OCI-LY3 (cell line): Measurements from ENCODE around the gene CHRNB1.

Experiments
- H2AFZ ChIP-seq: fragments of 200-600, 300-600 bp; shearing (Covaris generic); 2 replicates; pipeline ENCODE4 v1.6.0; 2014; ENCODE audit warnings: antibody characterized with exemption, low read depth, low read length
- H3K27ac ChIP-seq: fragments of 200-600, 300-600 bp; sonication (generic); 2 replicates; pipeline ENCODE4 v1.5.1; 2014; ENCODE audit warnings: mild to moderate bottlenecking, low read length, moderate library complexity, mixed read lengths
- H3K27me3 ChIP-seq: fragments of 200-600, 300-600 bp; sonication (generic); 2 replicates; pipeline ENCODE4 v1.6.1; 2014; ENCODE audit warnings: low read depth, low read length, mixed read lengths
- H3K36me3 ChIP-seq: fragments of 200-600, 300-600 bp; sonication (generic); replicated peaks from 2 replicates; pipeline ENCODE3; 2014; ENCODE audit warnings: low read depth, low read length, mixed read lengths
- H3K4me1 ChIP-seq: fragments of 300-600, 200-600 bp; sonication (generic); 2 replicates; pipeline ENCODE4 v1.6.1; 2014; ENCODE audit warnings: low read length, mixed read lengths
- H3K4me2 ChIP-seq: fragments of 200-600, 300-600 bp; sonication (generic); 2 replicates; pipeline ENCODE4 v1.6.1; 2014; ENCODE audit warnings: low read length, mixed read lengths
- H3K4me3 ChIP-seq: fragments of 300-600, 200-600 bp; sonication (generic); 2 replicates; pipeline ENCODE4 v1.5.1; 2014; ENCODE audit warnings: antibody characterized with exemption, mild to moderate bottlenecking, low read length, moderate library complexity
- H3K79me2 ChIP-seq: fragments of 300-600, 200-600 bp; shearing (Covaris generic); 2 replicates; pipeline ENCODE4 v1.6.1; 2014; ENCODE audit warnings: mild to moderate bottlenecking, low read length, mixed read lengths
- H3K9ac ChIP-seq: fragments of 300-600, 200-600 bp; shearing (Covaris generic); 2 replicates; pipeline ENCODE4 v1.6.0; 2014; ENCODE audit warnings: mild to moderate bottlenecking, low read length, moderate library complexity
- H3K9me3 ChIP-seq: fragments of 200-600, 300-600 bp; shearing (Covaris generic); 2 replicates; pipeline ENCODE4 v1.6.1; 2014; ENCODE audit warnings: low read length, mixed read lengths; ENCODE audit not compliant: insufficient read depth
- H4K20me1 ChIP-seq: fragments of 200-600, 300-600 bp; sonication (generic); 2 replicates; pipeline ENCODE4 v1.6.1; 2016; ENCODE audit warnings: low read length, mixed read lengths; ENCODE audit not compliant: insufficient read depth
- EZH2phosphoT487 ChIP-seq: fragments of 200-600 bp; shearing (Covaris generic); IDR thresholded peaks from 2 replicates; pipeline ENCODE4 v1.6.1; 2018; ENCODE audit warnings: antibody characterized with exemption, mixed run types, low read depth
- TF ChIP-seq, protein P1 (sequence below): fragments of 200-600, 300-600 bp; sonication (generic); IDR thresholded peaks from 2 replicates; pipeline ENCODE4 v1.5.1; 2014; ENCODE audit warnings: antibody characterized with exemption, low read length, low read depth

Gene CHRNB1

DNA sequence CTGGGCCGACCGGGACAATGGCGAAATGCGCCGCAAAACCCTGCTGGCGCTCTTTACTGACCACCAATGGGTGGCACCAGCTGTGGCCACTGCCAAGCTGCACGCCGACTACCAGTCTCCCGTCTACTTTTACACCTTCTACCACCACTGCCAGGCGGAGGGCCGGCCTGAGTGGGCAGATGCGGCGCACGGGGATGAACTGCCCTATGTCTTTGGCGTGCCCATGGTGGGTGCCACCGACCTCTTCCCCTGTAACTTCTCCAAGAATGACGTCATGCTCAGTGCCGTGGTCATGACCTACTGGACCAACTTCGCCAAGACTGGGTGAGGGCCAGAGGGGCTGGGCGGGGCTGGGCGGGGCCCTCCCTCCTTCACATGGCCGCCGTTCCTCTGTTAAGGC lies 29.1 kb upstream of the CHRNB1 start:
- Histone ChIP-seq H3K9me3 (no peaks in the 10 kb centered on the region), H2AFZ (no peak overlapping the region), H3K27me3 (no peaks in the 10 kb centered on the region), H3K4me1 (no peaks in the 10 kb centered on the region), H3K36me3 (no peaks in the 10 kb centered on the region), H3K79me2 (no peaks in the 10 kb centered on the region), H4K20me1 (no peaks in the 10 kb centered on the region), H3K9ac (no peak overlapping the region), H3K4me3 (no peak overlapping the region), H3K27ac (no peak overlapping the region), H3K4me2 (no peak overlapping the region)
- TF ChIP-seq, protein P1, sequence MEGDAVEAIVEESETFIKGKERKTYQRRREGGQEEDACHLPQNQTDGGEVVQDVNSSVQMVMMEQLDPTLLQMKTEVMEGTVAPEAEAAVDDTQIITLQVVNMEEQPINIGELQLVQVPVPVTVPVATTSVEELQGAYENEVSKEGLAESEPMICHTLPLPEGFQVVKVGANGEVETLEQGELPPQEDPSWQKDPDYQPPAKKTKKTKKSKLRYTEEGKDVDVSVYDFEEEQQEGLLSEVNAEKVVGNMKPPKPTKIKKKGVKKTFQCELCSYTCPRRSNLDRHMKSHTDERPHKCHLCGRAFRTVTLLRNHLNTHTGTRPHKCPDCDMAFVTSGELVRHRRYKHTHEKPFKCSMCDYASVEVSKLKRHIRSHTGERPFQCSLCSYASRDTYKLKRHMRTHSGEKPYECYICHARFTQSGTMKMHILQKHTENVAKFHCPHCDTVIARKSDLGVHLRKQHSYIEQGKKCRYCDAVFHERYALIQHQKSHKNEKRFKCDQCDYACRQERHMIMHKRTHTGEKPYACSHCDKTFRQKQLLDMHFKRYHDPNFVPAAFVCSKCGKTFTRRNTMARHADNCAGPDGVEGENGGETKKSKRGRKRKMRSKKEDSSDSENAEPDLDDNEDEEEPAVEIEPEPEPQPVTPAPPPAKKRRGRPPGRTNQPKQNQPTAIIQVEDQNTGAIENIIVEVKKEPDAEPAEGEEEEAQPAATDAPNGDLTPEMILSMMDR: no peak
- no peak for TF ChIP-seq EZH2phosphoT487

DNA sequence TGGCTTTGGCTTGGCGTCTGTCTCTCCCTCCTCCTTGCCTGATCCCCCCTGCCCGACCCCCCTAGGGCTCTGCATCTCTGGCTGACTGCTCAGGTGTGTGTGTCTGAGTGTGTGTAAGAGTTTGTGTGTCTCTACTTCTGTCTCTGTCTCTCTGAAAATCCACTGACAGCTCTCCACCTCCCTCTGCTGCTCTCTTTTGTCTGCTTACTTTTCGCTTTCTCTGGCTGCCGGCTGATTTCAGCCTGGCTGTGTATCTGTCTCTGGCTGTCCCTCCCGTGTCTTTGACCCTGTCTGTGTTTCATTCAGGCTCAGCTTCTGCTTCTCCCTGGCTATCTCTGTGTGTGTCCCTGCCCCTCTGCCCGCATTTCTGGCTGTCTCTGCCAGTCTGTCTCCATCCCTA lies 28.5 kb upstream of the CHRNB1 start:
- Histone ChIP-seq H3K4me3 (no peak overlapping the region), H2AFZ (no peak overlapping the region), H3K27me3 (no peaks in the 10 kb centered on the region), H3K36me3 (no peaks in the 10 kb centered on the region), H3K4me2 (no peak overlapping the region), H3K9me3 (no peaks in the 10 kb centered on the region), H3K4me1 (no peaks in the 10 kb centered on the region), H4K20me1 (no peaks in the 10 kb centered on the region), H3K27ac (no peak overlapping the region), H3K79me2 (no peaks in the 10 kb centered on the region), H3K9ac (no peak overlapping the region)
- TF ChIP-seq EZH2phosphoT487: no peak
- TF ChIP-seq, protein P1: no peak

DNA sequence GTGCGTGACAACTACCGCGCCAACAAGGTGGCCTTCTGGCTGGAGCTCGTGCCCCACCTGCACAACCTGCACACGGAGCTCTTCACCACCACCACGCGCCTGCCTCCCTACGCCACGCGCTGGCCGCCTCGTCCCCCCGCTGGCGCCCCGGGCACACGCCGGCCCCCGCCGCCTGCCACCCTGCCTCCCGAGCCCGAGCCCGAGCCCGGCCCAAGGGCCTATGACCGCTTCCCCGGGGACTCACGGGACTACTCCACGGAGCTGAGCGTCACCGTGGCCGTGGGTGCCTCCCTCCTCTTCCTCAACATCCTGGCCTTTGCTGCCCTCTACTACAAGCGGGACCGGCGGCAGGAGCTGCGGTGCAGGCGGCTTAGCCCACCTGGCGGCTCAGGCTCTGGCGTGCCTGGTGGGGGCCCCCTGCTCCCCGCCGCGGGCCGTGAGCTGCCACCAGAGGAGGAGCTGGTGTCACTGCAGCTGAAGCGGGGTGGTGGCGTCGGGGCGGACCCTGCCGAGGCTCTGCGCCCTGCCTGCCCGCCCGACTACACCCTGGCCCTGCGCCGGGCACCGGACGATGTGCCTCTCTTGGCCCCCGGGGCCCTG lies 27.7 kb upstream of the CHRNB1 start:
- H3K4me2 ChIP-seq: no peak overlapping the region
- H2AFZ ChIP-seq: no peak overlapping the region
- no peaks in the 10 kb centered on the region for H3K9me3 ChIP-seq
- no peak overlapping the region for H3K27ac ChIP-seq
- TF ChIP-seq, protein P1: no peak
- no peak for TF ChIP-seq EZH2phosphoT487
- no peaks in the 10 kb centered on the region for H3K36me3 ChIP-seq
- no peaks in the 10 kb centered on the region for H3K27me3 ChIP-seq
- H3K79me2 ChIP-seq: no peaks in the 10 kb centered on the region
- no peak overlapping the region for H3K4me3 ChIP-seq
- H4K20me1 ChIP-seq: no peaks in the 10 kb centered on the region
- no peaks in the 10 kb centered on the region for H3K4me1 ChIP-seq
- no peak overlapping the region for H3K9ac ChIP-seq

DNA sequence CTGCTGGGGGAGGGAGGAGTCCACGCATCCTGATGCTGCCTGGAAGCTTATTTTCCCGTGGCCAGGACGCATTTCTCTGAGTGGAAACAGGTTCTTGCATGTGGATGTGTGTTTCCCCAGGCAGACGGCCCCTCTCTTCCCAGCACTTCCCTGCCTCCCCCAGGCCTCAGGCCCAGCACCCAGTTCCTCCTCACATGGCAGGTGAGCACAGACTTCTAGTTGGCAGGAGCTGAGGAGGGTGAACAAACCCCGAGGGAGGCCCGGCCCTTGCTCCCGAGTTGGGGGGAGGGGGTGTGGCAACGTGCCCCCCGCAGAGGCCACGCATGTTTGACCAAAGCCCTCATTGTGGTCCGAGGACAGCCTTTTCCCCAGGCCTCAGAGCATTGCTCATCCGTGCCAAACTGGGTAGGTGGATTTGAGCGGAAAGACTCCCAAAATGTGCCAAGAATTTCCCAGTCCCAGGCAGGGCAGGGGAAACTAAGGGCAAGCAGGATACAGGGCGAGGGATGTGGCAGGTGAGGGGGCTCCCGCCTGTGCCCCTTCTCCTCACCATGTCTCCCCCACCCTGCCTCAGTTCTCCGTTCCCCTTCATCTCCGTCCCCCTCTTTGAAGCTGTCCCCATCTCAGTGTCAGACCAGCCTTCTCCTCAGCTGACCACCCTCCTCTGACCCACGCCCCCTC lies 26.2 kb upstream of the CHRNB1 start:
- Histone ChIP-seq H3K9me3 (no peaks in the 10 kb centered on the region), H3K36me3 (no peaks in the 10 kb centered on the region), H3K4me3 (no peak overlapping the region), H3K79me2 (no peaks in the 10 kb centered on the region), H3K9ac (no peak overlapping the region), H3K27ac (no peak overlapping the region), H2AFZ (no peak overlapping the region), H4K20me1 (no peaks in the 10 kb centered on the region), H3K4me1 (no peaks in the 10 kb centered on the region), H3K4me2 (no peak overlapping the region), H3K27me3 (no peaks in the 10 kb centered on the region)
- TF ChIP-seq EZH2phosphoT487: no peak
- TF ChIP-seq, protein P1: no peak
